Mesendoderm (in vitro differentiated cells): ENCODE measurements around the gene GBX1.

ENCODE experiments used
- DNase-seq: peaks from one replicate; pipeline ENCODE4 v3.0.0; 2013
- H2AK5ac ChIP-seq: 2 replicates; pipeline ENCODE4 v1.6.1; 2013; ENCODE audit warnings: low read length, inconsistent platforms
- H2BK120ac ChIP-seq: 2 replicates; pipeline ENCODE4 v1.6.1; 2013; ENCODE audit warnings: low read depth, mild to moderate bottlenecking, low read length, moderate library complexity, mixed read lengths
- H2BK15ac ChIP-seq: replicated peaks from 2 replicates; pipeline ENCODE4 v1.6.1; 2013; ENCODE audit warnings: low read depth, mild to moderate bottlenecking, moderate library complexity
- H2BK5ac ChIP-seq: 2 replicates; pipeline ENCODE4 v1.6.1; 2013; ENCODE audit warnings: low read length, inconsistent platforms
- H3K18ac ChIP-seq: 2 replicates; pipeline ENCODE4 v1.6.1; 2013; ENCODE audit warnings: mild to moderate bottlenecking, low read length, mixed read lengths
- H3K23ac ChIP-seq: one replicate; pipeline ENCODE4 v1.6.1; 2013; ENCODE audit warnings: low read length
- H3K27ac ChIP-seq: 2 replicates; pipeline ENCODE4 v1.5.1; 2013; ENCODE audit warnings: low read depth, mild to moderate bottlenecking, inconsistent platforms, low read length, moderate library complexity
- H3K27me3 ChIP-seq: 2 replicates; pipeline ENCODE4 v1.6.1; 2013; ENCODE audit warnings: low read length, control low read depth, mild to moderate bottlenecking, inconsistent platforms; ENCODE audit not compliant: insufficient read depth, poor library complexity
- H3K36me3 ChIP-seq: 2 replicates; pipeline ENCODE4 v1.6.1; 2013; ENCODE audit warnings: low read length, inconsistent platforms; ENCODE audit not compliant: control insufficient read depth, insufficient read depth
- H3K4ac ChIP-seq: one replicate; pipeline ENCODE4 v1.6.1; 2013; ENCODE audit warnings: low read depth, mild to moderate bottlenecking, low read length, moderate library complexity
- H3K4me1 ChIP-seq: 2 replicates; pipeline ENCODE4 v1.6.1; 2013; ENCODE audit warnings: low read depth, low read length, inconsistent platforms; ENCODE audit not compliant: control insufficient read depth
- H3K4me2 ChIP-seq: 2 replicates; pipeline ENCODE4 v1.6.1; 2013; ENCODE audit warnings: low read length
- H3K4me3 ChIP-seq: 2 replicates; pipeline ENCODE4 v1.5.1; 2013; ENCODE audit warnings: mild to moderate bottlenecking, low read length
- H3K56ac ChIP-seq: one replicate; pipeline ENCODE4 v1.6.1; 2013; ENCODE audit warnings: low read length
- H3K79me1 ChIP-seq: 2 replicates; pipeline ENCODE4 v1.6.1; 2013; ENCODE audit warnings: low read length, inconsistent platforms
- H3K79me2 ChIP-seq: 2 replicates; pipeline ENCODE4 v1.6.1; 2013; ENCODE audit warnings: mild to moderate bottlenecking, low read length; ENCODE audit not compliant: control insufficient read depth, insufficient read depth
- H3K9ac ChIP-seq: 2 replicates; pipeline ENCODE4 v1.6.1; 2013; ENCODE audit warnings: low read length, inconsistent platforms
- H4K5ac ChIP-seq: one replicate; pipeline ENCODE4 v1.6.1; 2013; ENCODE audit warnings: low read length
- H4K8ac ChIP-seq: one replicate; pipeline ENCODE4 v1.6.1; 2013; ENCODE audit warnings: low read depth, mild to moderate bottlenecking, control low read depth, low read length, moderate library complexity
- WGBS: extraction: QIAGEN DNeasy Blood & Tissue Kit; methylation state at CpG from one replicate; pipeline ENCODE4 v1.1.7; 2013; ENCODE audit warnings: low lambda C conversion rate, missing lambda C conversion rate; ENCODE audit not compliant: insufficient coverage; ENCODE audit errors: extremely low coverage; 5-methylcytosine and 5-hydroxymethylcytosine counted together

The GBX1 gene

DNA sequence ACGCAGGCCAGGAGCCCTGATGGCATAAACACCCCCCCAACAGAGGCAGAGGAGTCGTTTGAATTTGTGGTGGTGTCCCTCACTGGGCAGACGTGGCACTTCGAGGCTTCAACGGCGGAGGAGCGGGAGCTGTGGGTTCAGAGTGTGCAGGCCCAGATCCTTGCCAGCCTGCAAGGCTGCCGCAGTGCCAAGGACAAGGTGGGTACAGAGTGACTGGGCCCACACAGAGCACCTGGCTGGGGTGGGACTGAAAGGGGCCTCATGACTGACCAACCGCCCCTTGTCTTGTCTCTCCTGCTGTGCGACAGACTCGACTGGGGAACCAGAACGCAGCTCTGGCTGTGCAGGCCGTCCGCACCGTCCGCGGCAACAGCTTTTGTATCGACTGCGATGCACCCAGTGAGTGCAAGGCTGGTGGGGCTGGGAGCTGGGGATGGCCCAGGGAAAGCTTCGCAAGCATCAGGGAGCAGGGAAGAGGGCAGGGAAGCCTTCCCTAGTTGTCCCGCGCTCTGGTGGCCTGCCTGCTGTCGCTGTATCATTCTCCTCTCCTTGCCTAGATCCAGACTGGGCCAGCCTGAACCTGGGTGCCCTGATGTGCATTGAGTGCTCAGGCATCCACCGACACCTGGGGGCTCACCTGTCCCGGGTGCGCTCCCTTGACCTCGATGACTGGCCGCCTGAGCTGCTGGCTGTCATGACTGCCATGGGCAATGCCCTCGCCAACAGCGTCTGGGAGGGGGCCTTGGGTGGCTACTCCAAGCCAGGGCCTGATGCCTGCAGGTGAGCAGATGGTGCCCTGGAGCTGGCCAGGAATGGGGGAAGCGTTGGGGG, 25.4 kb downstream of the GBX1 start:
- H3K9ac ChIP-seq, result no peak overlapping the region
- no peak for DNase-seq
- no peak overlapping the region for H2BK15ac ChIP-seq
- no peak overlapping the region for H3K23ac ChIP-seq
- no peak overlapping the region for H2BK5ac ChIP-seq
- no peaks in the 10 kb centered on the region for H3K27me3 ChIP-seq
- H4K8ac ChIP-seq, result no peak overlapping the region
- no peak overlapping the region for H3K27ac ChIP-seq
- H2BK120ac ChIP-seq, result no peak overlapping the region
- peaks cover 13% of the 10 kb centered on the region for H3K4me1 ChIP-seq
- no peaks in the 10 kb centered on the region for H3K79me1 ChIP-seq
- no peaks in the 10 kb centered on the region for H3K79me2 ChIP-seq
- no peak overlapping the region for H3K4me3 ChIP-seq
- H3K4ac ChIP-seq, result no peak overlapping the region
- H4K5ac ChIP-seq, result no peak overlapping the region
- WGBS, result no CpG with 5 or more reads among the region's 31 CpGs
- no peaks in the 10 kb centered on the region for H3K36me3 ChIP-seq
- H2AK5ac ChIP-seq, result no peak overlapping the region
- no peak overlapping the region for H3K4me2 ChIP-seq
- H3K56ac ChIP-seq, result no peak overlapping the region
- H3K18ac ChIP-seq, result no peak overlapping the region

DNA sequence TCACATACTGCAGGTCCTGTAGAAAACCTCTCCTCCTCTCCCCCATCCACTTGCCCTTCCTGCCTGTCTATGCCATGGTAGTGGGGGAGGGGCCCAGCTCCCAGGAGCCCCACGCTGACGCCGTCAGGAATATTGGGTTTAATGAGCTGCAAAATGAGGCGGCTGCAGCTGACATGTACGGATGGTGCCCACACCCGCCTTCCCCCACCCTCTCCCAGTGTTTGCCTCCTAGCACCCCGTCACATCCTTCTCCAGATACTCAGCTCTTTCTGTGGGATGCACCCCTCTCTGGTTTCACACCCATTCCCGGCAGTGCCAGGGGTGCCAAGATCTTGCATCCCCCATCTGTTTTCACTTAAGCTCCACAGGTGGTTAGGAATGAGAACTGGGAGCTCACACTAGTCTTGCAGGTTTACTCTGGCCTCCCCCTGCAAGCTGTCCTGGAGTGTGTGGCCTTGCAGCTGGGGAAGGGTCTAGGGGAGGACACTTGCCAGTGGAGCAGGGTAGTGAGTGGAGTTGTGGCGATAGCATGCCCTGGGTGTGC, 26.1 kb downstream of the GBX1 start:
- H3K4ac ChIP-seq, result no peak overlapping the region
- H3K79me2 ChIP-seq, result no peaks in the 10 kb centered on the region
- no peak overlapping the region for H3K56ac ChIP-seq
- no peak overlapping the region for H2BK5ac ChIP-seq
- H3K36me3 ChIP-seq, result no peaks in the 10 kb centered on the region
- H3K23ac ChIP-seq, result no peak overlapping the region
- DNase-seq, result no peak
- no peak overlapping the region for H2BK15ac ChIP-seq
- H4K5ac ChIP-seq, result no peak overlapping the region
- no peak overlapping the region for H2BK120ac ChIP-seq
- no peak overlapping the region for H3K4me2 ChIP-seq
- H3K9ac ChIP-seq, result no peak overlapping the region
- no peaks in the 10 kb centered on the region for H3K27me3 ChIP-seq
- no CpG with 5 or more reads among the region's 9 CpGs for WGBS
- peaks cover 17% of the 10 kb centered on the region for H3K4me1 ChIP-seq
- H3K18ac ChIP-seq, result no peak overlapping the region
- H2AK5ac ChIP-seq, result no peak overlapping the region
- H3K27ac ChIP-seq, result no peak overlapping the region
- H4K8ac ChIP-seq, result no peak overlapping the region
- H3K79me1 ChIP-seq, result no peaks in the 10 kb centered on the region
- H3K4me3 ChIP-seq, result no peak overlapping the region

DNA sequence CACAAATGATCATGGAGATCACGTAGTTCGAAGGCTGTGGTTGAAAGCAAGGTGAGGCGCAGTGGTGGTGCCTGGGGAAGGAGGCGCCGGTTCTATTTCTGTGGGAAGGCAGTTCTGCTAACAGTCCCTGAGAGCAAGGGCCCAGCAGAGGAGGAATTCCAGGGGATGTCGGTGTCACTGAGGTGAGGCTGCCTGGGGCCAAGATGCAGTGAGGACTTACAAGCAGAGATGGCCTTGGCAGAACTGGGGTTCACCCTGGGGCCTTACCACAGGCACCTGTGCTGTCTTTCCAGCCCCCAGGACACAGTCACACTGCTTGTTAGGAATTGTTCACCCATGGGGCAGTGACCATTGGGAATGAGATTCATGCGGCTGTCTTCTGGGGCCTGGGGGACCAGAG, 26.7 kb downstream of the GBX1 start:
- Histone ChIP-seq H2BK15ac (no peak overlapping the region), H2BK5ac (no peak overlapping the region), H3K79me2 (no peaks in the 10 kb centered on the region), H3K36me3 (no peaks in the 10 kb centered on the region), H3K18ac (no peak overlapping the region), H3K79me1 (no peaks in the 10 kb centered on the region), H4K8ac (no peak overlapping the region), H3K9ac (no peak overlapping the region), H4K5ac (no peak overlapping the region), H3K4ac (no peak overlapping the region), H2AK5ac (no peak overlapping the region), H3K27me3 (no peaks in the 10 kb centered on the region), H2BK120ac (no peak overlapping the region), H3K56ac (no peak overlapping the region), H3K27ac (no peak overlapping the region), H3K4me3 (no peak overlapping the region), H3K23ac (peak overlapping the region; percentile 37), H3K4me1 (peaks cover 17% of the 10 kb centered on the region), H3K4me2 (no peak overlapping the region)
- no CpG with 5 or more reads among the region's 7 CpGs for WGBS
- DNase-seq, result no peak

DNA sequence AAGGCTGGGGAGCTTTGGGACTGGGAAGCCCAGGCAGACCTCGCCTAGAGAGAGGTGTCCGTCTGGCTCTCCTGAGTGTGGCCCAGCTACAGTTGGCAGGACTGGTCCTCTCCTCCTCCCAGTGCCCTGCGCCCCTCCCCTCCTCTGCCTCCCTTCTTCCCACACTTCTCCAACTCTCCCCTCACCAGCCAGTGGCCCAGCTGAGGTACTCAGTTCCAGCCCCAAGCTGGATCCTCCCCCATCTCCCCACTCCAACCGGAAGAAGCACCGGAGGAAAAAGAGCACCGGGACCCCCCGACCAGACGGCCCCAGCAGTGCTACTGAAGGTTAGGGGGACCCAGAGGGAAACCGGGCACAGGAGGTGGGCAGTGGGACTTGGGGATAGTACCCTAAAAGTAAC, 27.7 kb downstream of the GBX1 start:
- H3K4me1 ChIP-seq, result peaks cover 17% of the 10 kb centered on the region

DNA sequence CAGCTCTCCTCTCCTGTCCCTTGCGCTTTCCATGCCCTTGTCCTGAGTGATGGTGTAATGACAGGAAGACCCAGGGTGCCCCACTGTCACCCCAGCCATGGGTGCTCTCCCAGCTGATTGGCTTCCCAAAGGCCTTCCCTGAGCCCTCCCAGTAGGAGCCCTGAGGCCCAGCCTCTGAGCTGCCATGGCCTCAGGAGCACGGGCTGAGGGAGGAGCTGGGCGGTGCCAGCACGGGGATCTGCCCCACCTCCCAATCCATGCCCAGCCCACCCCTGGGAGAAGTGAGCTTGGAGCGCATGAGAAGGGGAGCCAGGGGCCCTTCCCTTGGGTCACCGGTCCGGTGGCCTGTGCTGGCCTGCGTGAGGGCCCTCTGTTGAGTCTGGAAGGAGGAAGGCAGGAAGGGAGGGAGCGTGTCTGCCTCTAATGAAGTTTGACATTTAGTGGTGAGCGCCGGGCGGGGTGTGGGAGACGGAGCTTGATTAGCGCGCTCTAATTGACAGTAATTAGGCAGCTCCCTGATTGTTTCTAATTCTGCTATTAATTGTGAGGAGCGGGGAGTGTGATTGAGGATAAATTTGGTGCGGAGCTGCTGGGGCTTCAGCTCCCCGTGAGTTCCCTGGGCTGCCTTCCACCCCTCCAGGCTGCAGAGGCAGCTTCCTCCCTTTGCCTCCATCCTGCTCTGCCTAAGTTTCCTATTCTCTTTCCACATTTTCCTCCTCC, 28.3 kb downstream of the GBX1 start:
- H3K23ac ChIP-seq, result no peak overlapping the region
- no peak overlapping the region for H4K8ac ChIP-seq
- H3K4me2 ChIP-seq, result no peak overlapping the region
- no peak overlapping the region for H3K9ac ChIP-seq
- H3K36me3 ChIP-seq, result peaks cover 1% of the 10 kb centered on the region
- no peaks in the 10 kb centered on the region for H3K79me1 ChIP-seq
- no peaks in the 10 kb centered on the region for H3K27me3 ChIP-seq
- no peak overlapping the region for H3K18ac ChIP-seq
- no peak overlapping the region for H3K4me3 ChIP-seq
- peaks cover 17% of the 10 kb centered on the region for H3K4me1 ChIP-seq
- DNase-seq, result peak; percentile 37
- no CpG with 5 or more reads among the region's 18 CpGs for WGBS
- H3K56ac ChIP-seq, result no peak overlapping the region
- no peak overlapping the region for H2AK5ac ChIP-seq
- H4K5ac ChIP-seq, result no peak overlapping the region
- H3K79me2 ChIP-seq, result no peaks in the 10 kb centered on the region
- H2BK5ac ChIP-seq, result no peak overlapping the region
- H3K4ac ChIP-seq, result no peak overlapping the region
- H3K27ac ChIP-seq, result no peak overlapping the region
- H2BK120ac ChIP-seq, result no peak overlapping the region
- H2BK15ac ChIP-seq, result no peak overlapping the region

More for the DNA sequence above, 27.7 kb downstream of the GBX1 start:
- Histone ChIP-seq H3K27ac (no peak overlapping the region), H4K8ac (no peak overlapping the region), H3K79me1 (no peaks in the 10 kb centered on the region), H3K79me2 (no peaks in the 10 kb centered on the region), H3K4me3 (no peak overlapping the region), H2BK15ac (no peak overlapping the region), H3K4ac (no peak overlapping the region), H3K56ac (no peak overlapping the region), H3K9ac (no peak overlapping the region), H2AK5ac (no peak overlapping the region), H3K18ac (no peak overlapping the region), H3K23ac (no peak overlapping the region), H4K5ac (no peak overlapping the region), H2BK120ac (no peak overlapping the region), H3K4me2 (no peak overlapping the region), H3K27me3 (no peaks in the 10 kb centered on the region), H3K36me3 (peaks cover 1% of the 10 kb centered on the region), H2BK5ac (no peak overlapping the region)
- DNase-seq, result no peak
- WGBS, result no CpG with 5 or more reads among the region's 9 CpGs
